HUDEP-2 (cell line): ENCODE measurements around the gene SCN3A.

Experiments
- DNase-seq, 76 experiments: peaks; one replicate each; lab custom pipeline; 2025; ENCODE audit not compliant: unreplicated experiment in 76 of 76; lab: John Stamatoyannopoulos, UW

SCN3A gene

DNA sequence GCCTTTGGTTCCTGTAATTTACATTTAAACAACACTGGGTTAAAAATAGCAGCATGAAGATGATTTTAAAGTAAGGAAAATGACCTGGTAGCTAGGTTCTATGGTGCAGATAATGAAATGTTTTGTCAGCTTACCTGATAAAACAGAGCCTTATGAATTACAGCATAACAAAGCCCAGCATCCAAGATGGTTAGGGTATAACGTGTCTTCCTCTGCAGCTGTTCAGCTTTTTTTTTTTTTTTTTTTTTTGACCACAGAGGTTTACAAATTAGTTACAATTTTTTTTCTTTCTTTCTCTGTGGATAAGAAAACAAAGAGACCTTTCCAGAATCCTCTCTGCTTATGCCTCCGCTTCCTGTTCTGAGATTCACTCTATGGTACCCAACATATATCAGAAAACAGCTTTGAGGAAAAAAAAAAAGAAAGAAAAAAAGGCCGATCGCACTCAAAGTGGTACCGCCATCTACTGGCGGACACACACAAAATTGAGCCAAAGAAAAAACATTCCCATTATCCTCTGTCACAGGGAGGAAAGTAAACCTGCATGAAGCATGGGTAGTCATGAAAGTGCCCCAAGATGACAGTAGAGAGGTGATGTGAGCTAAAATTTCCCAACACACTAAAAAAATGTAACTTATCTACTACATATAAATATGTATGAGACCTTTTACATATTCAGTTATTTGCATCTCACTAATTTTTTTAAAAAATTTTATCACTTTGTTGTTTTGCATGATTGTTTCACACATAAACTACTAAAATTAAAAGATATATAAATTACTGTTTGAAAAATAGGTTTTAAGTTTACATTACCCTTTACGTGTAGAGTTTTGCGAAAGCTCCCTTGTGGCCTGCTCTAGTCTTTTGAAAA, at the start of gene SCN3A:
SCN3A (minus strand) TSS at position 362 of the 871 bp plus-strand sequence. CDS start 27,656 bp downstream, outside the sequence.
- peak in 15 of 76 experiments; percentile 1 to 38 (median 14) for DNase-seq

- no peak for DNase-seq
Observed at GRCh38 chr2:165253178-165253577, 49.3 kb upstream of the SCN3A start.

- peak in 2 of 76 experiments; percentile 4 to 8 for DNase-seq
Observed at GRCh38 chr2:165251366-165251765, 47.5 kb upstream of the SCN3A start.

GRCh38 chr2:165248238-165248637, 44.4 kb upstream of the SCN3A start:
- no peak for DNase-seq

- DNase-seq: no peak
Observed at GRCh38 chr2:165245081-165245793, 41.4 kb upstream of the SCN3A start.

DNA sequence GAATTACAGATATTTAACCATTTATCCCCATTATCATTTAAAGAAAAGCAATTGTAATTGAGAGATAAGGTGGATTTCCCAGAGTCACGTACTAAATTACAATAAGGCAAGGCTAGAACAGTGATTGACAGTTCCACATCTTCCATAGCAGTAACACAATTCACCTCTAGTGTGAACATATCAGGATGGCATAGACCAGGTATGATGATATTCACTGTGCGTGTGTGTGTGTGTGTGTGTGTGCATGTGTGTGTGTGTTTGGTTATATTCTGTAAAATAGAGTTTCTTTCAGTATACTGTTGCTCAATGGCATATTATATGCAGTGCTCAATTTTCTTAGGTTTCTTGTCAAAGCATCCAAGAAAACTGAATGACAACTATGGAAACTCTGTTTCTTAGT, 37.1 kb upstream of the SCN3A start:
- DNase-seq: no peak

- DNase-seq: no peak
Observed at GRCh38 chr2:165239856-165240515, 36.1 kb upstream of the SCN3A start.

DNA sequence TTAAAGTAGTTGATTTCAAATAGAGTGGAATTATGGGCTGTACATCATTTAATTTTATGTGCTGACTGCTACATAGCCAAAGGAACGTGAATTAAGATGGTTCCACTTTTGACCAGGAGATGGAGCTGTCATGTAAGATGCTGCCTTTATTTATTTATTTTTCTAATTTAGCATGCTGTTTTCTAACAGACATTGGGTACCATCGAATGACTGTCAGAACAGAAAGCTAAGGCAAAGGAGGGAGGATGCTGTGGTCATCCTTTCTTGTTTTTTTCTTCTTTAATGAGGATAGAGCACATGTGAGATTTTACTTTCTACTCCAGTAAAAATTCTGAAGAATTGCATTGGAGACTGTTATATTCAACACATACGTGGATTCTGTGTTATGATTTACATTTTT, 35.4 kb upstream of the SCN3A start, which contains the start of gene SCN2A:
SCN2A (plus strand) TSS at position 185 of the 400 bp plus-strand sequence. CDS start 56,410 bp downstream, outside the sequence.
- DNase-seq: peak in 26 of 76 experiments; percentile 2 to 46 (median 22)

- DNase-seq: peak in 2 of 76 experiments; percentile 1 to 11
Observed at GRCh38 chr2:165238295-165238694, 34.4 kb upstream of the SCN3A start.

DNA sequence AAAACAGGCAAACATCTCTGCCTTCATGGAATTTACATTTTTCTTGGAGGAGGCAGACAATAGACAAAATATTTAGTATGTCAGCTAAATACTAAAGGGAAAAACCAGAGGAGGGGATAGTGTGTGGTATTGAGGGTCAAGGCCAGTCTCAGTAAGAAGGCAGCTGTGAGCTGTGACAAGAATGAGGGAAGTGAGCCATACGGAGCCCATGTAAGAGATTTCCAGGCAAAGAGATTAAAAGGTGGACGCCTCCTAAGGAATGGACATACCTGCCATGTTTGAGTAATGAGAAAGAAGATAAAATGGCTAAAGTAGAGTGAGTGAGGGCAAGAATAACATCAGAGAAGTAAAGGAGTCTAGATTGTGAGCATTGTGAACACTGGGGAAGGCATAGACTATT, 33.2 kb upstream of the SCN3A start:
- DNase-seq: no peak

DNA sequence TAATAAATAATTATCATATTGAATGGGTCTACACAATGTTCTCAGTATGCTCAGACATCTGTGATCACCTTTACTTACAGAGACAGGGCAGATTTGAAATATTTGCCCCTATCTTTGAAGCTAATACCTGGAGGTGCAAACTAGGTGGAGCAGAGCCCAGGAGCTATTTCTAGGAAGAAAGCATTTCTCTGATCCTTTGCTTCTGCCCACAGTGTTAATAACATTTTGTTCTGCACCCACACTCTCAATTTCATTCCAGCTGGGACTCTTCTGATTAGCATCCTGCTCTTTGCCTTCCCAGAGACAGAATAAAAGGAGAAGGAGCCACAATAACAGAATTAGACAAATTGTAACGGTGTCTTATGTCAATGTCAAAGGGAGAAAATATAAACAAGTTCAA, 23.7 kb upstream of the SCN3A start:
- no peak for DNase-seq

GRCh38 chr2:165224941-165225340, 21.1 kb upstream of the SCN3A start:
- DNase-seq: no peak

- DNase-seq: no peak
Observed at GRCh38 chr2:165219481-165219880, 15.6 kb upstream of the SCN3A start.

DNA sequence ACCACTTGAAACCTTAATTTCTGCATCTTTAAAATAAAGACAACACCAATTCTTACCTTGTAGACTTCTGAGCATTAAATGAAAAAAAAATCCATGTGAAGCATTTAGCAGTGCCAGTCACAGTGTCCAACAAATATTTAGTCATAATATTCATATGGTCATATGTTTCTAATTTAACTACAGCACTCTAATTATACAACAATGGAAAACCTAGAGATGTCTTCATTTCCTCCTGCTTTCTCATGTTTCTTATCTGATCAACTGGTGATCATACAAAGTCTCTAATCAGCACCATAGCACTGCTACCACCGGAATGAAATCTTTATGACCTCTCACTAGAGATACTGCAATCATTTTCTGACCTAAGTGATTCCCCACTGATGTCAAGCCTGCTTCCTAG, 10.2 kb upstream of the SCN3A start:
- no peak for DNase-seq

GRCh38 chr2:165208094-165208493, 4.2 kb upstream of the SCN3A start:
- no peak for DNase-seq

- DNase-seq: no peak
Observed at GRCh38 chr2:165205865-165206264, 2.0 kb upstream of the SCN3A start.

GRCh38 chr2:165202239-165202638, 1.6 kb downstream of the SCN3A start:
- no peak for DNase-seq

- no peak for DNase-seq
Observed at GRCh38 chr2:165198181-165198580, 5.7 kb downstream of the SCN3A start.

GRCh38 chr2:165197346-165197745, 6.5 kb downstream of the SCN3A start:
- no peak for DNase-seq

DNA sequence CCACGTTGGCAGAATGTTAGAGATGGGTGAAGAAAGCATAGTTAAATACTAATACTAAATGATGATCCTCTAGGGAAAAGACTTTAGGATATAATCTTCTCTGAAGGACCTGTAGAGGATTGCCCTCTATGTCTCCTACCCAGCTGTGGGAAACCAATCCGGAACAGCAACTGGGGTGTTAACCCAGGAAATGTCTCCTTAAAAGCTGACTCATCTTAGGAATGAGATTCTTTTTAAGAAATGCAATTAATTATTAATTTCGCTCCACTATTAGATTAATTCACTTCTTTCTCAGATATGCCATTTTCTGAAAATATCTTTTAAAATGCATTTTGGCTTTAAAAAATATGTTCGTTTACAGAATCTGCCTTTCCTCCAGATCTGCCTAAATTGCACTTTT, 7.4 kb downstream of the SCN3A start:
- no peak for DNase-seq

GRCh38 chr2:165193178-165193777, 10.6 kb downstream of the SCN3A start:
- no peak for DNase-seq
